GM19372 (cell line): ENCODE results near the gene COL5A2.

Experiments
- ATAC-seq: cut with Tn5 transposase; IDR thresholded peaks from one replicate; pipeline ENCODE4 v1.9.1; 2021; ENCODE audit warnings: mild to moderate bottlenecking, low read depth, moderate library complexity; ENCODE audit not compliant: unreplicated experiment

Gene COL5A2

GRCh38 chr2:189151906-189152305 is 27.7 kb downstream of the COL5A2 start:
- ATAC-seq = no peak

- ATAC-seq = no peak
Observed at GRCh38 chr2:189150033-189150432, 29.5 kb downstream of the COL5A2 start.

- no peak for ATAC-seq
Observed at GRCh38 chr2:189147989-189148388, 31.6 kb downstream of the COL5A2 start.

GRCh38 chr2:189147361-189147760 is 32.2 kb downstream of the COL5A2 start:
- ATAC-seq = no peak

GRCh38 chr2:189146553-189146952 is 33.0 kb downstream of the COL5A2 start:
- no peak for ATAC-seq

- ATAC-seq = no peak
Observed at GRCh38 chr2:189144700-189145211, 34.8 kb downstream of the COL5A2 start.

GRCh38 chr2:189143925-189144324 is 35.6 kb downstream of the COL5A2 start:
- ATAC-seq = no peak

GRCh38 chr2:189142893-189143759 is 36.4 kb downstream of the COL5A2 start:
- peak; percentile 98 for ATAC-seq

GRCh38 chr2:189138800-189139199 is 40.8 kb downstream of the COL5A2 start:
- no peak for ATAC-seq

- ATAC-seq = no peak
Observed at GRCh38 chr2:189137519-189137918, 42.0 kb downstream of the COL5A2 start.

- ATAC-seq = no peak
Observed at GRCh38 chr2:189134485-189134884, 45.1 kb downstream of the COL5A2 start.

GRCh38 chr2:189131991-189132390 is 47.6 kb downstream of the COL5A2 start:
- no peak for ATAC-seq

- ATAC-seq = no peak
Observed at GRCh38 chr2:189129971-189130370, 49.6 kb downstream of the COL5A2 start.

GRCh38 chr2:189128970-189129369 is 50.6 kb downstream of the COL5A2 start:
- ATAC-seq = no peak

GRCh38 chr2:189127756-189128155 is 51.8 kb downstream of the COL5A2 start:
- no peak for ATAC-seq

- no peak for ATAC-seq
Observed at GRCh38 chr2:189125195-189125594, 54.4 kb downstream of the COL5A2 start.

- no peak for ATAC-seq
Observed at GRCh38 chr2:189124175-189124574, 55.4 kb downstream of the COL5A2 start.

- no peak for ATAC-seq
Observed at GRCh38 chr2:189118386-189118785, 61.2 kb downstream of the COL5A2 start.

GRCh38 chr2:189116979-189117378 is 62.6 kb downstream of the COL5A2 start:
- no peak for ATAC-seq

GRCh38 chr2:189116087-189116486 is 63.5 kb downstream of the COL5A2 start:
- no peak for ATAC-seq

- no peak for ATAC-seq
Observed at GRCh38 chr2:189115126-189115525, 64.4 kb downstream of the COL5A2 start.

GRCh38 chr2:189113963-189114362 is 65.6 kb downstream of the COL5A2 start:
- ATAC-seq = no peak
